Activated CD8-positive, alpha-beta memory T cell treated with anti-CD3 and anti-CD28 coated beads, Interleukin-2, amount 50 U/mL, for 1 hour (primary cell): ENCODE data around the gene PRKAR1B.
A peak's percentile ranks its signal among the peaks of the same experiment; 100 is the strongest.
"Not testable (repeated sequence)": the region's sequence is repeated elsewhere in the genome, so short reads cannot be mapped to it uniquely, and the experiment has no call there.

Source experiments
- DNase-seq: peaks from one replicate; pipeline ENCODE4 v3.0.0-alpha.2; 2020; ENCODE audit errors: extremely low read depth

The PRKAR1B gene

GRCh38 chr7:621572-622285 lies 105.4 kb downstream of the PRKAR1B start:
- no peak for DNase-seq

- DNase-seq: no peak
Observed at GRCh38 chr7:620885-621284, 106.2 kb downstream of the PRKAR1B start.

GRCh38 chr7:620056-620455 lies 107.0 kb downstream of the PRKAR1B start:
- no peak for DNase-seq

GRCh38 chr7:619368-619840 lies 107.7 kb downstream of the PRKAR1B start:
- no peak for DNase-seq

- DNase-seq: peak; percentile 74
Observed at GRCh38 chr7:618539-619367, 108.3 kb downstream of the PRKAR1B start.

- DNase-seq: no peak
Observed at GRCh38 chr7:617614-618538, 109.2 kb downstream of the PRKAR1B start.

GRCh38 chr7:613442-614140 lies 113.5 kb downstream of the PRKAR1B start:
- no peak for DNase-seq

- DNase-seq: not testable (repeated sequence)
Observed at GRCh38 chr7:611837-612236, 115.2 kb downstream of the PRKAR1B start.

- DNase-seq: no peak
Observed at GRCh38 chr7:611281-611810, 115.7 kb downstream of the PRKAR1B start.

- no peak for DNase-seq
Observed at GRCh38 chr7:610531-611280, 116.4 kb downstream of the PRKAR1B start.

- no peak for DNase-seq
Observed at GRCh38 chr7:610141-610530, 116.9 kb downstream of the PRKAR1B start.

GRCh38 chr7:609365-609764 lies 117.7 kb downstream of the PRKAR1B start:
- DNase-seq: no peak

- DNase-seq: no peak
Observed at GRCh38 chr7:608954-609353, 118.1 kb downstream of the PRKAR1B start.

GRCh38 chr7:608361-608760 lies 118.7 kb downstream of the PRKAR1B start:
- DNase-seq: no peak

- no peak for DNase-seq
Observed at GRCh38 chr7:607938-608337, 119.1 kb downstream of the PRKAR1B start.

- no peak for DNase-seq
Observed at GRCh38 chr7:605661-606450, 121.2 kb downstream of the PRKAR1B start.

- no peak for DNase-seq
Observed at GRCh38 chr7:604884-605531, 122.1 kb downstream of the PRKAR1B start.

GRCh38 chr7:604001-604883 lies 122.8 kb downstream of the PRKAR1B start:
- peak; percentile 92 for DNase-seq
